ENCODE measurements around the gene SMIM12.

GRCh38 chr1:34906756-34907155 is 47.2 kb upstream of the SMIM12 start:
- TF ChIP-seq, protein P1, sequence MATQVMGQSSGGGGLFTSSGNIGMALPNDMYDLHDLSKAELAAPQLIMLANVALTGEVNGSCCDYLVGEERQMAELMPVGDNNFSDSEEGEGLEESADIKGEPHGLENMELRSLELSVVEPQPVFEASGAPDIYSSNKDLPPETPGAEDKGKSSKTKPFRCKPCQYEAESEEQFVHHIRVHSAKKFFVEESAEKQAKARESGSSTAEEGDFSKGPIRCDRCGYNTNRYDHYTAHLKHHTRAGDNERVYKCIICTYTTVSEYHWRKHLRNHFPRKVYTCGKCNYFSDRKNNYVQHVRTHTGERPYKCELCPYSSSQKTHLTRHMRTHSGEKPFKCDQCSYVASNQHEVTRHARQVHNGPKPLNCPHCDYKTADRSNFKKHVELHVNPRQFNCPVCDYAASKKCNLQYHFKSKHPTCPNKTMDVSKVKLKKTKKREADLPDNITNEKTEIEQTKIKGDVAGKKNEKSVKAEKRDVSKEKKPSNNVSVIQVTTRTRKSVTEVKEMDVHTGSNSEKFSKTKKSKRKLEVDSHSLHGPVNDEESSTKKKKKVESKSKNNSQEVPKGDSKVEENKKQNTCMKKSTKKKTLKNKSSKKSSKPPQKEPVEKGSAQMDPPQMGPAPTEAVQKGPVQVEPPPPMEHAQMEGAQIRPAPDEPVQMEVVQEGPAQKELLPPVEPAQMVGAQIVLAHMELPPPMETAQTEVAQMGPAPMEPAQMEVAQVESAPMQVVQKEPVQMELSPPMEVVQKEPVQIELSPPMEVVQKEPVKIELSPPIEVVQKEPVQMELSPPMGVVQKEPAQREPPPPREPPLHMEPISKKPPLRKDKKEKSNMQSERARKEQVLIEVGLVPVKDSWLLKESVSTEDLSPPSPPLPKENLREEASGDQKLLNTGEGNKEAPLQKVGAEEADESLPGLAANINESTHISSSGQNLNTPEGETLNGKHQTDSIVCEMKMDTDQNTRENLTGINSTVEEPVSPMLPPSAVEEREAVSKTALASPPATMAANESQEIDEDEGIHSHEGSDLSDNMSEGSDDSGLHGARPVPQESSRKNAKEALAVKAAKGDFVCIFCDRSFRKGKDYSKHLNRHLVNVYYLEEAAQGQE (IDR thresholded peaks at IDR 0.05; ENCODE audit: insufficient read depth in 1 of 2, low read depth in 2 of 2, low read length in 2 of 2): no peak
- no peak for TF ChIP-seq POLR2AphosphoS5 (IDR thresholded peaks at IDR 0.05; ENCODE audit: low read depth, low read length)
- TF ChIP-seq TAF1 (IDR thresholded peaks at IDR 0.05; ENCODE audit: borderline replicate concordance, insufficient read depth, low read length): no peak

Data from PFSK-1 (cell line).